ENCODE data around the gene COX19.

COX19 gene

GRCh38 chr7:981793-982510, 6.6 kb upstream of the COX19 start:
- TF ChIP-seq POLR2AphosphoS5 (IDR thresholded peaks at IDR 0.05; ENCODE audit: low read depth) (no peak), CTCF (IDR thresholded peaks at IDR 0.05; ENCODE audit: insufficient read depth, low read length) (no peak), REST (IDR thresholded peaks at IDR 0.05; ENCODE audit: insufficient replicate concordance, low read depth) (no peak), SPI1 (IDR thresholded peaks at IDR 0.05; ENCODE audit: borderline replicate concordance, low read depth) (no peak), GABPA (IDR thresholded peaks at IDR 0.05; ENCODE audit: low read depth) (no peak)
- no peak for DNase-seq (ENCODE audit: low read depth in 1 of 2, low spot score in 1 of 2)
- Histone ChIP-seq H3K27ac (replicated peaks) (no peak overlapping the region), H3K27me3 (ENCODE audit: insufficient read depth, poor library complexity, severe bottlenecking) (peaks cover 2% of the 10 kb centered on the region), H3K4me3 (replicated peaks; ENCODE audit: insufficient read depth, low read length) (no peak overlapping the region)

GRCh38 chr7:979886-980571, 4.7 kb upstream of the COX19 start:
- Histone ChIP-seq H3K27me3 (ENCODE audit: insufficient read depth, poor library complexity, severe bottlenecking) (no peaks in the 10 kb centered on the region), H3K27ac (replicated peaks) (no peak overlapping the region), H3K4me3 (replicated peaks; ENCODE audit: insufficient read depth, low read length) (no peak overlapping the region)
- no peak for DNase-seq (ENCODE audit: low read depth in 1 of 2, low spot score in 1 of 2)
- TF ChIP-seq CTCF (IDR thresholded peaks at IDR 0.05; ENCODE audit: insufficient read depth, low read length) (no peak), REST (IDR thresholded peaks at IDR 0.05; ENCODE audit: insufficient replicate concordance, low read depth) (no peak), SPI1 (IDR thresholded peaks at IDR 0.05; ENCODE audit: borderline replicate concordance, low read depth) (no peak), GABPA (IDR thresholded peaks at IDR 0.05; ENCODE audit: low read depth) (no peak), POLR2AphosphoS5 (IDR thresholded peaks at IDR 0.05; ENCODE audit: low read depth) (no peak)

GRCh38 chr7:979151-979550, 3.8 kb upstream of the COX19 start:
- Histone ChIP-seq H3K27me3 (ENCODE audit: insufficient read depth, poor library complexity, severe bottlenecking) (no peaks in the 10 kb centered on the region), H3K4me3 (replicated peaks; ENCODE audit: insufficient read depth, low read length) (no peak overlapping the region), H3K27ac (replicated peaks) (no peak overlapping the region)
- no peak for TF ChIP-seq SPI1 (IDR thresholded peaks at IDR 0.05; ENCODE audit: borderline replicate concordance, low read depth)
- TF ChIP-seq GABPA (IDR thresholded peaks at IDR 0.05; ENCODE audit: low read depth) = no peak
- TF ChIP-seq POLR2AphosphoS5 (IDR thresholded peaks at IDR 0.05; ENCODE audit: low read depth) = no peak
- DNase-seq (ENCODE audit: low read depth in 1 of 2, low spot score in 1 of 2) = no peak

- H3K4me3 ChIP-seq (replicated peaks; ENCODE audit: insufficient read depth, low read length) = no peak overlapping the region
- H3K27ac ChIP-seq (replicated peaks) = no peak overlapping the region
Measured at GRCh38 chr7:978416-979091, 3.2 kb upstream of the COX19 start.

More at GRCh38 chr7:978416-979091, 3.2 kb upstream of the COX19 start:
- DNase-seq (ENCODE audit: low read depth in 1 of 2, low spot score in 1 of 2) = no peak
- TF ChIP-seq SPI1 (IDR thresholded peaks at IDR 0.05; ENCODE audit: borderline replicate concordance, low read depth) = no peak
- TF ChIP-seq REST (IDR thresholded peaks at IDR 0.05; ENCODE audit: insufficient replicate concordance, low read depth) = no peak
- no peak for TF ChIP-seq CTCF (IDR thresholded peaks at IDR 0.05; ENCODE audit: insufficient read depth, low read length)
- TF ChIP-seq GABPA (IDR thresholded peaks at IDR 0.05; ENCODE audit: low read depth) = no peak
- no peak for TF ChIP-seq POLR2AphosphoS5 (IDR thresholded peaks at IDR 0.05; ENCODE audit: low read depth)
- no peaks in the 10 kb centered on the region for H3K27me3 ChIP-seq (ENCODE audit: insufficient read depth, poor library complexity, severe bottlenecking)
